VCaP (cell line): ENCODE results near the gene GRIFIN.

ENCODE experiments used
- H3K27ac ChIP-seq: fragments of 450-650 bp; 2 replicates; pipeline ENCODE4 v1.5.1; 2017
- CTCF ChIP-seq: fragments of 450-650 bp; conservative IDR thresholded peaks from 2 replicates; pipeline ENCODE4 v1.5.1; 2017; ENCODE audit warnings: mild to moderate bottlenecking, moderate library complexity

The GRIFIN gene

GRCh38 chr7:2476298-2476697, at the start of gene GRIFIN:
GRIFIN (minus strand) TSS chr7:2476398; CDS start chr7:2476383, 15 bp downstream.
- TF ChIP-seq CTCF, result no peak
- H3K27ac ChIP-seq, result no peak within 1 kb of the TSS; the same call in 1 of the 2 replicates

- no peak for TF ChIP-seq CTCF
- H3K27ac ChIP-seq, result no peak overlapping the region
Observed at GRCh38 chr7:2524808-2525657, 48.8 kb upstream of the GRIFIN start.

DNA sequence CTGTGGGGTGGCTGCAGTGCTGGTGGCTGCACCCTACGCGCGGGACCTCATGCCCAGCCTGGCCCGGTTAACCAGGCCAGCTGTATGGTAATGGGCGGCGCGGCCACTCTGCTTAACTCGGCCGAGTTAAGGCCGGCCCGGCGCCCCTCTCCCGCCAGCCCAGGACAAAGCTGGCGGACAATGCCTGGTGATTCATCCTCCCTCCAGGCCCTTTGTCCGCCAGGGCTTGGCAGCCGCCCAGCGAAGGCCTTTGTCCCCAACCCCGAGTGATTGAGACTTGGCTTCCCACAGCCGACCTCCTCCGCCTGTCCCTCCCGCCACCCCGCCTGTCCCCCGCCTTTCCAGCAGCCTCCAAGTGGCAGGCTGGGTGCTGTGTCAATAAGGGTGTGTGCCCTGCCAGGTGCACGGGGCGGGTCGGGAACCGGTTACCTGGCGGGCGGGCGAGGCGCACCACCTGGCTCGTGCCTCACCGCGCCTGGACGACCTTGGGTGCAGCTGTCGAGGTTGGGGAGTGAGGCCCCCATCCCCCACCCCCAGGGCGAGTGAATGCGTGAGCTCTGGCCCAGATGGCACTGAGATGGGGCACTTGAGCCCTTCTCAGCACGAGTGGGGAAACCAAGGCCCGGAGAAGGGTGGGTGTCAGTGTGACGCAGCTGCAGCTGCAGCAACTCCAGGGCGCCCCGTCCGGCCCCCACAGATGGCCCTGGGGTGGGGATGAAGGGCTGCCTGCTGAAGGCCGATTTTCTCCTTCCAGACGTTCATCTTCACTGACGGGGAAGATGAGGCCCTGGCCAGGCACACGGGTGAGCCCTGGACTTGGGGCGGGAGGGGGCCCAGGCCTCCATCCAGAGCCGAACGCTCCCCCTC, 48.0 kb upstream of the GRIFIN start:
- no peak overlapping the region for H3K27ac ChIP-seq
- no peak for TF ChIP-seq CTCF

- no peak overlapping the region for H3K27ac ChIP-seq
- no peak for TF ChIP-seq CTCF
Observed at GRCh38 chr7:2523461-2523936, 47.3 kb upstream of the GRIFIN start.

GRCh38 chr7:2522780-2523433, 46.7 kb upstream of the GRIFIN start:
- no peak overlapping the region for H3K27ac ChIP-seq
- TF ChIP-seq CTCF, result no peak

GRCh38 chr7:2521952-2522591, 45.9 kb upstream of the GRIFIN start:
- no peak for TF ChIP-seq CTCF
- H3K27ac ChIP-seq, result no peak overlapping the region
